Neural crest cell (in vitro differentiated cells): Measurements from ENCODE around the gene PLB1. TPM values are rescaled to one million over a fixed set of nuclear protein-coding genes. Genes with fewer than 3 reads are reported as not detected.

Experiments used
- DNase-seq: peaks from one replicate; pipeline ENCODE4 v3.0.0; 2021; ENCODE audit warnings: low read depth, mixed read lengths, low spot score
- H3K27ac Mint-ChIP-seq: one replicate; pipeline ENCODE4 v1.8.0; 2021; ENCODE audit warnings: mild to moderate bottlenecking, mixed read lengths; ENCODE audit not compliant: unreplicated experiment
- H3K27me3 Mint-ChIP-seq: 2 replicates; pipeline ENCODE4 v1.8.0; 2021; ENCODE audit warnings: low read depth, mild to moderate bottlenecking, mixed read lengths
- H3K36me3 Mint-ChIP-seq: 2 replicates; pipeline ENCODE4 v1.8.0; 2021; ENCODE audit warnings: low read depth, mild to moderate bottlenecking, mixed read lengths
- H3K4me1 Mint-ChIP-seq: 2 replicates; pipeline ENCODE4 v1.8.0; 2021; ENCODE audit warnings: mixed read lengths
- H3K4me3 Mint-ChIP-seq: one replicate; pipeline ENCODE4 v1.8.0; 2021; ENCODE audit warnings: mild to moderate bottlenecking, mixed read lengths
- H3K9me3 Mint-ChIP-seq: 2 replicates; pipeline ENCODE4 v1.8.0; 2021; ENCODE audit warnings: mixed read lengths
- total RNA-seq: library from RNA; stranded (reverse); gene quantifications from 2 replicates; pipeline ENCODE4 v1.2.1, GENCODE V29; 2021
- TF ChIP-seq, protein P1 (sequence below): fragments of 200-600 bp; sonication (generic); conservative IDR thresholded peaks from 2 replicates; pipeline ENCODE4 v1.5.0; 2021; ENCODE audit warnings: antibody characterized with exemption, mild to moderate bottlenecking

The PLB1 gene
- total RNA-seq, 1 donor from 2014 or later = 0.16 TPM

DNA sequence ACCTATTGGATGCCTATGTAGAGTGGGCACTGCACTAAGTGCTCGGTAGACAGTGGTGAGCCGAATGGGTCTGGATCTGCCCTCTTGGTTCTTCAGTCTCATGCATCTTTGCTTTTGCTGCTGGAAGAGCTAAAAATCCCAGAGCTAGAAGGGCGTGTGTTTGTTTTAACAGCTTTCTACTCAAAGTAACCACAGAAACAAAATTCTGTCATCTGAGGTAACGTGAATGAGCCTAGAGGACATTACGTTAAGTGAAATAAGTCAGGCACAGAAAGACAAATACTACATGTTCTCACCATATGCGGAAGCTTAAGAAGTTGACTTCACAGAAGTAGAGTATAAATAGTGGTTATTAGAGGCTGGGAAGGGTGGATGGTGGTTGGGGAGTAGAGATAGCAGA is 119.8 kb downstream of the PLB1 start:
- H3K27me3 Mint-ChIP-seq = peaks cover 46% of the 10 kb centered on the region

DNA sequence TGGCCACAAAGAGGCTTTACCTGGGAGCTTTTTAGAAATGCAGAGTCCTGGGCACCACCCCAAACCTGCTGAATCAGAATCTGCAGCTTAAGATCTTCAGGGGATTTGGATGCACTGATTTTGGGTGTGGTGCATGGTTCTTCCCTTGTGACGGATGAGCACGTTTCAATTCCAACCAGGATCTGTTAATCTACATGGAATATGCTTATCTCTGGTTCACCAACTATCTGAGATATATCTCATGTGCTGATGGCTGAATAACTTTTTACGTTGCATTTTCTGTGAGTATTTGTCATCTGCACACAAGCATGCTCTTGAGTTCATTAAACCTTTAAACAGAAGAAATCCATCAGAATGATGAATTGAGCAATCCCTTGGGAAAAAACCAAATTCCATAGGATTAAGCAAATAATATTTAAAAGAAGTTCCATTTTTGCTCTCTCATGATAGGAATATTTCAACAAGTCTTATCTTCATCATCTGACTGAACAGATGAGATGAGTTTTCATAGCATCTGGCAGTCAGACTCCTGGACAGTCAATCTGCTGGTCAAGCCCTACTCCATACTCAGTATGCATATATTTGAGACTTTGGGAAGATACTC is 120.6 kb downstream of the PLB1 start:
- TF ChIP-seq, protein P1, sequence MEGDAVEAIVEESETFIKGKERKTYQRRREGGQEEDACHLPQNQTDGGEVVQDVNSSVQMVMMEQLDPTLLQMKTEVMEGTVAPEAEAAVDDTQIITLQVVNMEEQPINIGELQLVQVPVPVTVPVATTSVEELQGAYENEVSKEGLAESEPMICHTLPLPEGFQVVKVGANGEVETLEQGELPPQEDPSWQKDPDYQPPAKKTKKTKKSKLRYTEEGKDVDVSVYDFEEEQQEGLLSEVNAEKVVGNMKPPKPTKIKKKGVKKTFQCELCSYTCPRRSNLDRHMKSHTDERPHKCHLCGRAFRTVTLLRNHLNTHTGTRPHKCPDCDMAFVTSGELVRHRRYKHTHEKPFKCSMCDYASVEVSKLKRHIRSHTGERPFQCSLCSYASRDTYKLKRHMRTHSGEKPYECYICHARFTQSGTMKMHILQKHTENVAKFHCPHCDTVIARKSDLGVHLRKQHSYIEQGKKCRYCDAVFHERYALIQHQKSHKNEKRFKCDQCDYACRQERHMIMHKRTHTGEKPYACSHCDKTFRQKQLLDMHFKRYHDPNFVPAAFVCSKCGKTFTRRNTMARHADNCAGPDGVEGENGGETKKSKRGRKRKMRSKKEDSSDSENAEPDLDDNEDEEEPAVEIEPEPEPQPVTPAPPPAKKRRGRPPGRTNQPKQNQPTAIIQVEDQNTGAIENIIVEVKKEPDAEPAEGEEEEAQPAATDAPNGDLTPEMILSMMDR = no peak
- H3K4me3 Mint-ChIP-seq = no peak overlapping the region
- H3K9me3 Mint-ChIP-seq = no peaks in the 10 kb centered on the region
- no peak for DNase-seq
- H3K27me3 Mint-ChIP-seq = peaks cover 46% of the 10 kb centered on the region
- peaks cover 16% of the 10 kb centered on the region for H3K4me1 Mint-ChIP-seq
- no peak overlapping the region for H3K27ac Mint-ChIP-seq
- no peaks in the 10 kb centered on the region for H3K36me3 Mint-ChIP-seq

More for the DNA sequence above, 119.8 kb downstream of the PLB1 start:
- Mint-ChIP-seq H3K27ac (no peak overlapping the region), H3K9me3 (no peaks in the 10 kb centered on the region), H3K36me3 (no peaks in the 10 kb centered on the region), H3K4me1 (peaks cover 16% of the 10 kb centered on the region), H3K4me3 (no peak overlapping the region)
- TF ChIP-seq, protein P1 = no peak
- DNase-seq = no peak

- H3K4me1 Mint-ChIP-seq = peaks cover 22% of the 10 kb centered on the region
- TF ChIP-seq, protein P1 = no peak
- H3K36me3 Mint-ChIP-seq = no peaks in the 10 kb centered on the region
- H3K27ac Mint-ChIP-seq = no peak overlapping the region
- peaks cover 48% of the 10 kb centered on the region for H3K27me3 Mint-ChIP-seq
- DNase-seq = no peak
- H3K9me3 Mint-ChIP-seq = no peaks in the 10 kb centered on the region
- H3K4me3 Mint-ChIP-seq = no peak overlapping the region
Measured at GRCh38 chr2:28617502-28618184, 121.8 kb downstream of the PLB1 start.

DNA sequence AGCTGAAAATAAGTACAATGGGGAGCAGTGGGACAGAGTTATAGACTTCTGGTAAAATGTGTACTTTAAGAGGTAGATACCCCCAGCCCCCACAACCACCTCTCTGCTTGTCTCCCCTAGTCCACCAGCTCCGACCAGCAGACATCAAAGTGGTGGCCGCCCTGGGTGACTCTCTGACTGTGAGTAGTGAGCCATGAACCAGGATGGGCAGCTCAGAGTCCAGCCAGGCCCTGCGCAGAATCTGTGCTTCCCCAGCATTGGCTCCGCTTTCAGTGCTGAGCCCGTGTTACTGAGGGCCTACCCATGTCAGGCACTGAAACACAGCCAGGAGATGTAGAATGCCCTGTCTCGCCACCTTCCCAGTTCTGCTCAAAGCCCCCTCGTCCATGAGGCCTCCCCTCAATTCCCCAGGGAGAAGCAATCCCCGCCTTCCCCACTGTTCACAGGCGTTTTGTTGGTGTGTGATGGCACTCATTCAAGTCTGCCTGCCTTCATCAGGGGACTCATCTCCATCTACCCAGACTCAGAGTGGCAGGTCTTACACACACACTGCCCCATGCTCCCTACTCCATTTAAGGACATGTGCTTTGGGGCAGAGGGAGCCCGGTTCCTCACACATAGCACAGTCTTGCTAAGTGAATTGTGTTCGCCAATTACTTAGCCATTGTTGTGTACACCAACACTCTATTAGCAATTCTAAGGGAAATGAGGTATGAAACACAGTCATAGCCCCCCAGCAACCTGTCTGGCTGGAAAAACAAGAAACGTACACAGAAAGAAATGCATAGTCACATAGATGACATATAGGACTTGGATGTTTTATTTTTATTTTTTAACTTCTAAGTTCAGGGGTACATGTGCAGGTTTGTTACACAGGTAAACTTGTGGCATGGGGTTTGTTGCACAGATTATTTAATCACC is 122.6 kb downstream of the PLB1 start:
- H3K27ac Mint-ChIP-seq = peak overlapping the region; percentile 17
- H3K4me1 Mint-ChIP-seq = peaks cover 22% of the 10 kb centered on the region
- H3K27me3 Mint-ChIP-seq = peaks cover 53% of the 10 kb centered on the region
- TF ChIP-seq, protein P1 = no peak
- no peaks in the 10 kb centered on the region for H3K36me3 Mint-ChIP-seq
- no peak for DNase-seq
- no peak overlapping the region for H3K4me3 Mint-ChIP-seq
- no peaks in the 10 kb centered on the region for H3K9me3 Mint-ChIP-seq

GRCh38 chr2:28619213-28620196 is 123.6 kb downstream of the PLB1 start:
- Mint-ChIP-seq H3K27ac (no peak overlapping the region), H3K4me1 (peaks cover 29% of the 10 kb centered on the region), H3K36me3 (no peaks in the 10 kb centered on the region), H3K27me3 (peaks cover 57% of the 10 kb centered on the region), H3K4me3 (no peak overlapping the region), H3K9me3 (no peaks in the 10 kb centered on the region)
- no peak for DNase-seq
- TF ChIP-seq, protein P1 = no peak
